Ascending aorta (tissue), 2 donors: ENCODE results near the gene IGHMBP2. TPM values are rescaled to one million over a fixed set of nuclear protein-coding genes. Genes with fewer than 3 reads are reported as not detected.
A peak's percentile ranks its signal among the peaks of the same experiment; 100 is the strongest.
"Not testable (repeated sequence)": the region's sequence is repeated elsewhere in the genome, so short reads cannot be mapped to it uniquely, and the experiment has no call there.

Experiments
- DNase-seq, 2 donors: peaks; one replicate each; pipeline ENCODE4 v3.0.0-alpha.2; 2019; ENCODE audit warnings: low spot score in 2 of 2
- H3K27ac ChIP-seq, 2 donors: fragments of 200-600 bp; sonication (generic); one replicate each; pipeline ENCODE4 v1.5.1; 2016 to 2017; ENCODE audit warnings: mild to moderate bottlenecking in 1 of 2
- H3K27me3 ChIP-seq: fragments of 200-600 bp; sonication (generic); one replicate; pipeline ENCODE4 v1.5.1; 2017
- H3K36me3 ChIP-seq, 2 donors: fragments of 200-600 bp; sonication (generic); one replicate each; pipeline ENCODE4 v1.5.1; 2016
- H3K4me1 ChIP-seq, 2 donors: fragments of 200-600 bp; sonication (generic); one replicate each; pipeline ENCODE4 v1.5.1; 2016 to 2017; ENCODE audit warnings: mild to moderate bottlenecking in 1 of 2
- H3K4me3 ChIP-seq, 2 donors: fragments of 200-600 bp; sonication (generic); one replicate each; pipeline ENCODE4 v1.5.1; 2016 to 2017; ENCODE audit warnings: mild to moderate bottlenecking in 1 of 2
- H3K9me3 ChIP-seq, 2 donors: fragments of 200-600 bp; sonication (generic); one replicate each; pipeline ENCODE4 v1.5.1; 2016
- CTCF ChIP-seq, 3 experiments: fragments of 200-600 bp in 2 of 3; fragments of 450-650 bp in 1 of 3; sonication (generic) in 2 of 3; IDR thresholded peaks; one replicate each; pipeline ENCODE4 v1.5.1; 2016 to 2019; ENCODE audit warnings: antibody characterized with exemption in 3 of 3, mild to moderate bottlenecking in 1 of 3, moderate library complexity in 1 of 3
- intact Hi-C: fragments of 100-400 bp; cut with DNase I; formaldehyde crosslinking; loops from one replicate; pipeline ENCODE4 v1.15.1; 2023
- total RNA-seq: library from RNA; depleted of rRNA; stranded (reverse); fragments of >200 nt; gene quantifications from one replicate; pipeline ENCODE4 v1.1.0, GENCODE V29; 2016

IGHMBP2 gene
- total RNA-seq, 1 donor from 2014 or later, result 52.0 TPM

GRCh38 chr11:68970921-68971636 is 67.4 kb downstream of the IGHMBP2 start:
- no peaks in the 10 kb centered on the region for H3K27me3 ChIP-seq
- H3K4me1 ChIP-seq, result no peaks in the 10 kb centered on the region
- H3K9me3 ChIP-seq, result no peaks in the 10 kb centered on the region
- no peak overlapping the region for H3K27ac ChIP-seq
- TF ChIP-seq CTCF (IDR thresholded peaks at IDR 0.05), result no peak
- H3K36me3 ChIP-seq, result no peaks in the 10 kb centered on the region
- intact Hi-C loops, result no loop called here
- H3K4me3 ChIP-seq, result no peak overlapping the region
- peak in 1 of 2 donors; percentile 42 for DNase-seq

- Histone ChIP-seq H3K27me3 (no peaks in the 10 kb centered on the region), H3K4me3 (no peak overlapping the region), H3K36me3 (no peaks in the 10 kb centered on the region), H3K27ac (no peak overlapping the region), H3K4me1 (no peaks in the 10 kb centered on the region), H3K9me3 (no peaks in the 10 kb centered on the region)
- TF ChIP-seq CTCF (IDR thresholded peaks at IDR 0.05), result no peak
- no peak for DNase-seq
- intact Hi-C loops, result no loop called here
These were observed 69.5 kb downstream of the IGHMBP2 start for GRCh38 chr11:68973219-68973618.

- intact Hi-C loops, H3K27ac ChIP-seq, H3K36me3 ChIP-seq, H3K4me1 ChIP-seq, H3K9me3 ChIP-seq, H3K27me3 ChIP-seq, H3K4me3 ChIP-seq: not testable (repeated sequence)
- peak in 1 of 2 donors; percentile 31 for DNase-seq
These were observed 70.0 kb downstream of the IGHMBP2 start for GRCh38 chr11:68973706-68974105.

DNA sequence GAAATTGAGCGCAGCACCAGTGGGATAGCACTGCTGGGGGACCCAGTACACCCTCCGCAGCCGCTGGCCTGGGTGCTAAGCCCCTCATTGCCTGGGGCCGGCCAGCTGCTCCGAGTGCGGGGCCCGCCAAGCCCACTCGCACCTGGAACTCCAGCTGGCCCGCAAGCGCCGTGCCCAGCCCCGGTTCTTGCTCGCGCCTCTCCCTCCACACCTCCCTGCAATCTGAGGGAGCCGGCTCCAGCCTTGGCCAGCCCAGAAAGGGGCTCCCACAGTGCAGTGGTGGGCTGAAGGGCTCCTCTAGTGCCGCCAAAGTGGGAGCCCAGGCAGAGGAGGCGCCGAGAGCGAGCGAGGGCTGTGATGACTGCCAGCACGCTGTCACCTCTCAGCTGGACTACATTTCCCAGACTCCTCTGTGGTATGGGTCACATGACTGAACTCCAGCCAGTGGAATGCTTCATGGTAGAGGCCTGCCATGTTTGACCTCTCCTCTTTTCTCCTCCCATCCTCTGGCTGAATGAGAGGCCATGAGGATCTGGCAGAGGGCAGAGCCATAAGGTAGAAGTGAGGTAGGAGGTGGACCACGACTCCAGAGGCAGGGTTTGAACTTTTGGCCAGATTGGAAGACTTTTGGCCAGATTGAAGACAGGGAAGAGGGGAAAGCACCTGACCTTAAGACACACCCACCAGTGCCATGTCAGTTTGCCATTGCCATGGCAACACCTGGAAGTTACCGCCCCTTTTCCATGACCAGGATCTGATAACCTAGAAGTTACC is 70.9 kb downstream of the IGHMBP2 start:
- Histone ChIP-seq H3K27me3 (no peaks in the 10 kb centered on the region), H3K27ac (no peak overlapping the region), H3K4me3 (no peak overlapping the region), H3K9me3 (no peaks in the 10 kb centered on the region), H3K4me1 (no peaks in the 10 kb centered on the region), H3K36me3 (no peaks in the 10 kb centered on the region)
- DNase-seq, result peak in 1 of 2 donors; percentile 49
- TF ChIP-seq CTCF (IDR thresholded peaks at IDR 0.05), result no peak
- intact Hi-C loops, result no loop called here

DNA sequence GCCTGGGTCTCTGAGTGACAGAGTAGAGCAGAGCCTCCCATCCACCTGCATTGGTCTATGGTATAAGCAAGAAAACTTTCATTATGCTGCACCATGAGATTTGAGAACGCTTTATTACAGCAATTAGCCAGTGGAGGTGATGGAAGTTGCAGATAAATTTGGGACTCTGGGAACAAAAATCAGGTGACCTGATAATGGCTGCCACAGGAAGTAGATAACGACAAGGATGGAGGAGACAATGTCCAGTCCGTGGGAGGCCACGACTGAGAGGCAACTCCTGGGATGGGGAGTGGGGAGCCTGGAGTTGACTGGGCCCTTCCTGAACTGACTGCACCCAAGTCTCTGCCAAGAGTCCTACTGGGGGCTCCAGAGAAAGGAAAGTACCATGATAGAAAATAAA is 72.4 kb downstream of the IGHMBP2 start:
- no peaks in the 10 kb centered on the region for H3K4me1 ChIP-seq
- H3K9me3 ChIP-seq, result no peaks in the 10 kb centered on the region
- no peaks in the 10 kb centered on the region for H3K36me3 ChIP-seq
- no peak overlapping the region for H3K27ac ChIP-seq
- no peak overlapping the region for H3K4me3 ChIP-seq
- no peaks in the 10 kb centered on the region for H3K27me3 ChIP-seq
- intact Hi-C loops, result no loop called here
- peak in 1 of 2 donors; percentile 43 for DNase-seq
- TF ChIP-seq CTCF (IDR thresholded peaks at IDR 0.05), result no peak

DNA sequence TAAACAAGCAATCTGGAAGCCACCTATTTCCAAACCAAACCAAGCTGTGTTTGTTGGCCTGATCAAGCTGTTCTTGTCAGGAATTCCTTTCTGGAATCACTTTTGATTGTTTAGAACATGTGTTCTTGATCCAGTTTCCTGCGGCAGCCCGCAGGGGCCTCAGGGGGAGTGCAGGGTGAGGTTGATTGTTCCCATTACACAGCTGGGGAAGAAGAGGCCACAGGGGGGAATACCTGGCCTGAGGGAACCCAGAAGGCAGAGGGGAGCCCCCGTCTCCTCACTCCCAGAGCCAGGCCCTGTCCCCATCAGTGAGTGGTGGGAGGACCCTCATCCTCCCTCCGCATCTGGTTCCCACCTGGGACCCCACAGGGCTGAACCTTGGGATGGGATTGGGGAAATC is 72.9 kb downstream of the IGHMBP2 start:
- no peaks in the 10 kb centered on the region for H3K4me1 ChIP-seq
- H3K4me3 ChIP-seq, result no peak overlapping the region
- no peak for TF ChIP-seq CTCF (IDR thresholded peaks at IDR 0.05)
- intact Hi-C loops, result no loop called here
- H3K27me3 ChIP-seq, result no peaks in the 10 kb centered on the region
- H3K27ac ChIP-seq, result no peak overlapping the region
- H3K9me3 ChIP-seq, result no peaks in the 10 kb centered on the region
- no peaks in the 10 kb centered on the region for H3K36me3 ChIP-seq
- DNase-seq, result peak in 1 of 2 donors; percentile 27
